HUES6 (cell line): ENCODE results near the gene SNU13.

Experiments
- H3K27ac ChIP-seq: 2 replicates; pipeline ENCODE4 v1.7.0; 2013; ENCODE audit warnings: low read depth, mild to moderate bottlenecking, low read length, inconsistent platforms
- H3K27me3 ChIP-seq: 2 replicates; pipeline ENCODE4 v1.6.1; 2013; ENCODE audit warnings: low read length; ENCODE audit not compliant: control insufficient read depth, insufficient read depth
- H3K36me3 ChIP-seq: 2 replicates; pipeline ENCODE4 v1.6.1; 2013; ENCODE audit warnings: low read length; ENCODE audit not compliant: control insufficient read depth, insufficient read depth
- H3K4me1 ChIP-seq: 2 replicates; pipeline ENCODE4 v1.6.1; 2013; ENCODE audit warnings: low read length; ENCODE audit not compliant: control insufficient read depth, insufficient read depth
- H3K4me3 ChIP-seq: 2 replicates; pipeline ENCODE4 v1.5.1; 2013; ENCODE audit warnings: low read depth, low read length
- H3K9ac ChIP-seq: one replicate; pipeline ENCODE4 v1.6.1; 2013; ENCODE audit warnings: mild to moderate bottlenecking, low read length
- H3K9me3 ChIP-seq: 2 replicates; pipeline ENCODE4 v1.6.1; 2013; ENCODE audit warnings: low read depth, low read length; ENCODE audit not compliant: control insufficient read depth, insufficient read depth

SNU13 gene

DNA sequence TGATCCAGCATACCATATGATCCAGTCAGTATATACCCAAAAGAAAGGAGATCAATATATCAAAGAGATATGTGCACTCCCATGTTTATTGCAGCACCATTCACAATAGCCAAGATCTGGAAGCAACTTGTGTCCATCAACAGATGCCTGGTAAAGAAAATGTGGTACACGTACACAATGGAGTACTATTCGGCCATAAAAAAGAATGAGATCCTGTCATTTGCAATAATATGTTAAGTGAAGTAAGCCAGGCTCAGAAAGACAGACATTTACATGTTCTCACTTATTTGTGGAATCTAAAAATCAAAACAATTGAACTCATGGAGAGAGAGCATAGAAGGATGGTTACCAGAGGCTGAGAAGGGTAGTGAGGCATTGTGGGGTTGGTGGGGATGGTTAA is 27.0 kb downstream of the SNU13 start:
- H3K27me3 ChIP-seq = no peaks in the 10 kb centered on the region
- H3K27ac ChIP-seq = no peak overlapping the region
- no peaks in the 10 kb centered on the region for H3K9me3 ChIP-seq
- no peaks in the 10 kb centered on the region for H3K4me1 ChIP-seq
- no peak overlapping the region for H3K9ac ChIP-seq
- H3K4me3 ChIP-seq = no peak overlapping the region
- H3K36me3 ChIP-seq = peaks cover 84% of the 10 kb centered on the region

DNA sequence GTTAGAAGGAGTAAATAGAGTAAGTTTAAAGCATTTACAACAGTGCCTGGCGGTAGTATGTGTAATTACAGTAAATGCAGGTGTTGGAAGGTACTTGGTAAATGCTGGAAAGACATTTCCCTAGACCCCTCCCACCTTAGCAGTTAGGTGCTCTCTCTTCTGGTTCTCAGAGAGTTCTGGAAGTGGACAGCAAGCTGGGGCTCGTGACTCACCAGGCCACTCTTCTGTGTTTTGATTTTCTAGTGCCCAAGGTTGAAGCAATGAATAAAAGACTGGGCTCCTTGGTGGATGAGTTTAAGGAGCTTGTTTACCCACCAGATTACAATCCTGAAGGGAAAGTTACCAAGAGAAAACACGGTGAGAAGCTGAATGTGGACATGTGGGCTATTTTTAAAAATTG is 27.6 kb downstream of the SNU13 start:
- Histone ChIP-seq H3K4me3 (no peak overlapping the region), H3K9ac (no peak overlapping the region), H3K36me3 (peaks cover 89% of the 10 kb centered on the region), H3K27ac (no peak overlapping the region), H3K4me1 (no peaks in the 10 kb centered on the region), H3K27me3 (no peaks in the 10 kb centered on the region), H3K9me3 (no peaks in the 10 kb centered on the region)

DNA sequence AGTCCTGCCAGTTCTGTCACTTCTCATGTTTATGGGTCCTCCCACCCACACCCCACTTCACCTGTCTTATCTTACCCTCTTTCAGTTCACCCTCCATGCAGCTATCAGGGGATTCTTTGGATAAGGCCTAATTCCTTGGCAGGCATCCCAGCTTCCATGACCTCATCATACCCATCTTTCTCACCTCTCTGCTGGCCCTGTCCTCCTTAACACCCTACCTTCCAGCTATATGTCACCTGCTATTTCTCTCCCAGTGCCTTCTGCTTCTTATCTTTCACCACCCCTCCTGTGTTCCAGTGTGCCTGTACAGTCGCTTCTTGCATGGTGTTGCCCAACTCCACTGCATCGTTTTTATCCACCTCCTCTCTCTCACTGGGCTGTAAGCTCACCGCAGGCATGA is 28.3 kb downstream of the SNU13 start:
- Histone ChIP-seq H3K4me3 (no peak overlapping the region), H3K9ac (no peak overlapping the region), H3K36me3 (peaks cover 96% of the 10 kb centered on the region), H3K9me3 (no peaks in the 10 kb centered on the region), H3K27ac (no peak overlapping the region), H3K27me3 (no peaks in the 10 kb centered on the region), H3K4me1 (no peaks in the 10 kb centered on the region)

DNA sequence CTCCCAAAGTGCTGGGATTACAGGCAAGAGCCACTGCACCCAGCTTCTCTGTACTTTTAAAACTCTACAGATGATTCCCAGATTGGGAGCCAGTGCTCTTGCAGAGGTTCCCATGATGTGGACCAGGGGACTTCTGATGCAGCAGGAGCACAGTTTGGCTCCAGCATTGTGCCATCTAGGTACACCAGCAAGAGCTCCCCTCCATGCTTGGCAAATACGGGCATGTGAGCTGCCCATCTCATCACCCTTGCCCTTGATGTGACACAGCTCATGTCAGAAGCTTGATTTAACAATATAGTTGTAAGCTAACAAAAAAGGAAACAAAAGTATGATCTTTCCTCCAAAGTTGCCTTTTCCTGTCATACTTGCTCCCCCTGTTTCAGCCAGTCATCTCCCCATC is 28.7 kb downstream of the SNU13 start:
- no peaks in the 10 kb centered on the region for H3K27me3 ChIP-seq
- H3K4me1 ChIP-seq = no peaks in the 10 kb centered on the region
- H3K9ac ChIP-seq = no peak overlapping the region
- H3K36me3 ChIP-seq = peaks cover 98% of the 10 kb centered on the region
- H3K4me3 ChIP-seq = no peak overlapping the region
- no peaks in the 10 kb centered on the region for H3K9me3 ChIP-seq
- no peak overlapping the region for H3K27ac ChIP-seq

DNA sequence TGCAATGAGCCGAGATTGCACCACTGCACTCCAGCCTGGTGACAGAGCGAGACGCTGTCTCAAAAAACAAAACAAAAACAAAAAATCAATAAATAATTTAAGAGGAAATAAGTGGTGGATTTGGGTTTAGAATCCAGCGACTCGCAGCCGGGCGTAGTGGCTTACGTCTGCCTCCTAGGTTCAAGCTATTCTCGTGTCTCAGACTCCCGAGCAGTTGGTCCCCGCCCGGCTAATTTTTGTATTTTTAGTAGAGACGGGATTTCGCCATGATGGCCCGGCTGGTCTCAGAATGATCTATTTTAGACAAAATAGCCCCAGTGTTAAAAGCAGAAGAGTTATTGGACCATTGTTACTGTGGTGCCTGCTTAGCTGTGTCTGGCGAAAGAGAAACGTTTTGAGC is 29.8 kb downstream of the SNU13 start:
- no peak overlapping the region for H3K9ac ChIP-seq
- no peak overlapping the region for H3K4me3 ChIP-seq
- no peaks in the 10 kb centered on the region for H3K9me3 ChIP-seq
- no peaks in the 10 kb centered on the region for H3K4me1 ChIP-seq
- no peaks in the 10 kb centered on the region for H3K27me3 ChIP-seq
- H3K27ac ChIP-seq = no peak overlapping the region
- H3K36me3 ChIP-seq = peaks cover 98% of the 10 kb centered on the region

DNA sequence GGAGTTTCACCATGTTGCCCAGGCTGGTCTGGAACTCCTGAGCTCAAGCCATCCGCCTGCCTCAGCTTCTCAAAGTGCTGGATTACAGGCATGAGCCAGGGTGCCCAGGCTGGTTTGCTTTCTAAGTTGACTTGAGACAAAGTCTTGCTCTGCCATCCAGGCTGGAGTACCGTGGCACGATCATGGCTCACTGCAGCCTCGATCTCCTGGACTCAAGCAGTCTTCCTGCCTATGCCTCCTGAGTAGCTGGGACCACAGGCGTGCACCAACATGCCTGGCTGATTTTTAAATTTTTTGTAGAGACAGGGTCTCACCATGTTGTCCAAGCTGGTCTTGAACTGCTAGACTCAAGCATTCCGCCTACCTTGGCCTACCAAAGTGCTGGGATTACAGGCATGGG is 31.0 kb downstream of the SNU13 start:
- Histone ChIP-seq H3K9me3 (no peaks in the 10 kb centered on the region), H3K27ac (no peak overlapping the region), H3K4me1 (no peaks in the 10 kb centered on the region), H3K4me3 (no peak overlapping the region), H3K27me3 (no peaks in the 10 kb centered on the region), H3K9ac (no peak overlapping the region), H3K36me3 (peaks cover 99% of the 10 kb centered on the region)

DNA sequence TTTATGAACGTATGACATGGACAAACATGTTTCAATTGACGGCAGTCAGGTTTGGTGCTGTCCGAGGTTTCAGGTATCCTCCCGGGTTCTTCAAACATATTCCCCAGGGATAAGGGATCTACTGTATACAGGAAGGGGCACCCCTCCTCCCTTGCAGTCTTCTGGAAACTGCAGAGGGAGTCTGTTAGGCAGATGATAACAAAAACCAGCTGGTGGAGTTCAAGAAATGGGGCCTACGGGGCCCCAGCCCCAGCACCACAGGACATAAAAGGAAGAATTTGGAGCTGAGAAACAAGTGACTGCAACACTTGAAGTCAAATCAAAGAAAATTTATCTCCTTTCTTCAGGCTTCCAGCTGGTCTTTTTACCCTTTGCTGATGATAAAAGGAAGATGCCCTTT is 32.1 kb downstream of the SNU13 start:
- H3K27ac ChIP-seq = no peak overlapping the region
- no peaks in the 10 kb centered on the region for H3K27me3 ChIP-seq
- no peaks in the 10 kb centered on the region for H3K9me3 ChIP-seq
- no peak overlapping the region for H3K4me3 ChIP-seq
- peaks cover 99% of the 10 kb centered on the region for H3K36me3 ChIP-seq
- no peak overlapping the region for H3K9ac ChIP-seq
- no peaks in the 10 kb centered on the region for H3K4me1 ChIP-seq

DNA sequence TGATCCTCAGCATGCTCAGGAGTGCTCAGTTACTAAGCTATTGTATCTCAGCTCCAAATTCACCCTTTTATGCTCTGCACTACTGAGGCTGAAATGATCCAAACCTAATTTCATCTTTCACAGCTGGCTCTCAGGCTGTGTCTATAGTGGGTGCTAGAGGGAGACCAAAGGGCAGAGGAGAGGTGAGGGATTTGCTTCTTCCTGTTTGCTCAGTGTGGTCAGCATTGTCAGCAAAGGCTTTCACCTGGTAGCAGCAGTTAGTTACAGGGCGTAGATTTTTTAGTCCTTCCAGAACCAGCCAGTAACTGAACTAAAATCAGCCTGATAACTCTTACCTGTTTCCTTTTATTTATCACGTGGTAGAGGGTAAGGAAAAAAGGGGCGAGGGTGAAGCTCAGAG is 34.3 kb downstream of the SNU13 start:
- Histone ChIP-seq H3K4me3 (no peak overlapping the region), H3K36me3 (peaks cover 97% of the 10 kb centered on the region), H3K4me1 (no peaks in the 10 kb centered on the region), H3K9me3 (no peaks in the 10 kb centered on the region), H3K27ac (no peak overlapping the region), H3K9ac (no peak overlapping the region), H3K27me3 (no peaks in the 10 kb centered on the region)

DNA sequence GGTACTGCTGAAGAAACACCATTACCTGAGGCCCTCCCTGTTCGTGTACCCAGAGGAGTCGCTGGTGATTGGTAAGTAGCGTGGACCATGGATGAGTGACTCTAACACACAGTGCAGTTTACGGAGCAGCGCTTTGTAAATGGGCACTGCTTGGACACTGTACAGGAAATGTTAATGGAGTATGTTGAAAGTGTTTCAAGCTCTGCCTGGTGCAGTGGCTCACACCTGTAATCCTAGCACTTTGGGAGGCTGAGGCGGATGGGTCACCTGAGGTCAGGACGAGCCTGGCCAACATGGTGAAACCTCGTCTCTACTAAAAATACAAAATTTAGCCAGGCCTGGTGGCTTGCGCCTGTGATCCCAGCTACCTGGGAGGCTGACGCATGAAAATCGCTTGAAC is 37.8 kb downstream of the SNU13 start:
- Histone ChIP-seq H3K9me3 (no peaks in the 10 kb centered on the region), H3K27ac (no peak overlapping the region), H3K9ac (no peak overlapping the region), H3K27me3 (no peaks in the 10 kb centered on the region), H3K36me3 (peaks cover 98% of the 10 kb centered on the region), H3K4me1 (no peaks in the 10 kb centered on the region), H3K4me3 (no peak overlapping the region)

DNA sequence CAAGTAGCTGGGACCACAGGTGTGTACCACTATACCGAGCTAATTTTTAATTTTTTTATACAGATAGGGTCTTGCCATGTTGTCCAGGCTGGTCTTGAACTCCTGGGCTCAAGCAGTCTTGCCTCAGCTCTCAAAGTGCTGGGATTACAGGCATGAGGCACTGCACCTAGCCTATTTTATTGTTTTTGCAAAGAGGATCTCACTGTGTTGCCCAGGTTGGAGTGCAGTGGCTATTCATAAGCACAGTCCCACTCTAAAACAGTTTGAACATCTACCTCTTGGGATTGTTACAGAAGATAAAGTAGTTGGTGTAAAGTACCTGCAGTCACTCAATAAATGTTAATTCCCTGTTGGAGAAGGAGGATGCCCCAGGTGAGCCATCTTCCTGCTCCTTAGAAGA is 38.4 kb downstream of the SNU13 start:
- peaks cover 98% of the 10 kb centered on the region for H3K36me3 ChIP-seq
- no peaks in the 10 kb centered on the region for H3K9me3 ChIP-seq
- H3K27ac ChIP-seq = no peak overlapping the region
- no peaks in the 10 kb centered on the region for H3K27me3 ChIP-seq
- H3K4me1 ChIP-seq = no peaks in the 10 kb centered on the region
- H3K4me3 ChIP-seq = no peak overlapping the region
- H3K9ac ChIP-seq = no peak overlapping the region

DNA sequence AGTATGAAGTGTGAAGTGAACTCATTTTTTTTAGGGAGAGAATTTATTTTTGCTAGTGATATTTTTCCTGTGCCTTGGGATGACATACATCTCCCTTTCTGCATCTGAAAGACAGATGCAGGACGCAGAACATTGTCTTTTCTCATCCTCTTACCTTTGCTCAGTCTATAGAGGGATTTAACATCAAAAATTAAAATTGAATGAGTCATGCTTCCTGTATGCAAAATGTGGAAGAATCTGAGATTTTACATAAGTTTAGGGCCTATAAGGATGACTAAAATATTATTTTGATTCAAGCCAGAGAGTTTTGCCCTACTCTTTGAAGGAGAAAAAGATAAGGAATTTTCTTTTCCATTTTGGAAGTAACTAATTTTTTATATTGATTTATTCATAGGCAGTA is 40.2 kb downstream of the SNU13 start:
- no peaks in the 10 kb centered on the region for H3K9me3 ChIP-seq
- H3K27ac ChIP-seq = no peak overlapping the region
- no peak overlapping the region for H3K9ac ChIP-seq
- H3K4me3 ChIP-seq = no peak overlapping the region
- no peaks in the 10 kb centered on the region for H3K27me3 ChIP-seq
- peaks cover 92% of the 10 kb centered on the region for H3K36me3 ChIP-seq
- no peaks in the 10 kb centered on the region for H3K4me1 ChIP-seq

DNA sequence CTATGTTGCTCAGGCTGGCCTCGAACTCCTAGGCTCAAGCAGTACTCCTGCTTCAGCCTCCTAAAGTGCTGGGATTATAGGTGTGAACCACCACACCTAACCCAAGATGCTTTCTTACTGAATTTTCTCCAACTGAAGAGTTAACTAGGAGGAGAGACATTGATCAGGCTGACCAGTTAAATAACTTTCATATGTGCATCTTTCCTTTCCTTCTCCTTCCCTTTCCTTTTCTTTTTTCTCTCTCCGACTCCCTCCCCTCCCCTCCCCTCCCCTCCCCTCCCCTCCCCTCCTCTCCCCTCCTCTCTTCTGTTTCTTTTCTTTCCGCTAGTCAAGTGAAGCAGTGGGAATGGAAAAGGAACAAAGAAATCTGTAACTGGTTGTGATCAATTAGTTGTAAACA is 40.9 kb downstream of the SNU13 start:
- H3K4me3 ChIP-seq = no peak overlapping the region
- no peak overlapping the region for H3K27ac ChIP-seq
- no peak overlapping the region for H3K9ac ChIP-seq
- H3K9me3 ChIP-seq = no peaks in the 10 kb centered on the region
- no peaks in the 10 kb centered on the region for H3K4me1 ChIP-seq
- H3K27me3 ChIP-seq = no peaks in the 10 kb centered on the region
- H3K36me3 ChIP-seq = peaks cover 92% of the 10 kb centered on the region
